GM20000 (cell line): ENCODE data around the gene FLAD1.

Experiments used
- DNase-seq: peaks from one replicate; pipeline ENCODE4 v3.0.0; 2012; ENCODE audit warnings: low spot score
- CTCF ChIP-seq: IDR thresholded peaks from 2 replicates; pipeline ENCODE4 v1.5.1; 2012; ENCODE audit warnings: mild to moderate bottlenecking, control low read depth; ENCODE audit errors: extremely low read depth, missing control alignments

The FLAD1 gene

GRCh38 chr1:154938604-154939399 is 44.3 kb upstream of the FLAD1 start:
- no peak for DNase-seq
- TF ChIP-seq CTCF, result no peak

GRCh38 chr1:154940213-154940560 is 43.0 kb upstream of the FLAD1 start:
- no peak for DNase-seq
- TF ChIP-seq CTCF, result no peak

GRCh38 chr1:154940651-154941194 is 42.4 kb upstream of the FLAD1 start:
- TF ChIP-seq CTCF, result no peak
- peak; percentile 45 for DNase-seq

GRCh38 chr1:154941333-154942013 is 41.7 kb upstream of the FLAD1 start:
- TF ChIP-seq CTCF, result no peak
- DNase-seq, result no peak

- peak; percentile 69 for DNase-seq
- TF ChIP-seq CTCF, result peak; percentile 61
Observed at GRCh38 chr1:154943649-154944400, 39.3 kb upstream of the FLAD1 start.

- no peak for DNase-seq
- no peak for TF ChIP-seq CTCF
Observed at GRCh38 chr1:154944401-154945159, 38.6 kb upstream of the FLAD1 start.
